SH-SY5Y (cell line): ENCODE data around the gene PRCD.

Experiments
- GATA2 ChIP-seq: IDR thresholded peaks from 2 replicates; pipeline ENCODE4 v1.6.1; 2011; ENCODE audit warnings: mild to moderate bottlenecking, low read depth, low read length
- GATA3 ChIP-seq: IDR thresholded peaks from 2 replicates; pipeline ENCODE4 v1.6.1; 2011; ENCODE audit warnings: low read depth, mild to moderate bottlenecking, low read length, moderate library complexity

GRCh38 chr17:76551685-76552084, 11.8 kb downstream of the PRCD start:
- no peak for TF ChIP-seq GATA2
- no peak for TF ChIP-seq GATA3
